GM12892 (cell line): Measurements from ENCODE around the gene PVALB.

ENCODE experiments used
- POLR2AphosphoS5 ChIP-seq: IDR thresholded peaks from 2 replicates; pipeline ENCODE4 v1.6.1; 2011; ENCODE audit warnings: low read depth, low read length, control low read depth
- TAF1 ChIP-seq: IDR thresholded peaks from 2 replicates; pipeline ENCODE4 v1.6.1; 2011; ENCODE audit warnings: low read depth, mild to moderate bottlenecking, control low read depth, low read length, borderline replicate concordance

- TF ChIP-seq TAF1 (no peak), POLR2AphosphoS5 (no peak)
These were observed 20.2 kb downstream of the PVALB start for GRCh38 chr22:36796552-36797175.
